A673 (cell line): Measurements from ENCODE around the gene TXNRD1.

Source experiments
- CTCF ChIP-seq: fragments of 300-800, 200-600 bp; sonication (generic); conservative IDR thresholded peaks from 2 replicates; pipeline ENCODE4 v1.5.1; 2017; ENCODE audit warnings: low read depth, mild to moderate bottlenecking, antibody characterized with exemption, low read length, moderate library complexity, mixed read lengths
- EZH2 ChIP-seq: fragments of 200-600 bp; sonication (generic); IDR thresholded peaks from 2 replicates; pipeline ENCODE4 v1.6.1; 2017; ENCODE audit warnings: borderline replicate concordance, low read depth, mild to moderate bottlenecking, mixed read lengths, antibody characterized with exemption, low read length; ENCODE audit not compliant: poor library complexity, severe bottlenecking

- TF ChIP-seq EZH2 (no peak), CTCF (no peak)
Observed at GRCh38 chr12:104242546-104243206, 27.1 kb downstream of the TXNRD1 start.
